CD4-positive, alpha-beta T cell (primary cell): ENCODE data around the gene HPCAL1. TPM values are rescaled to one million over a fixed set of nuclear protein-coding genes. Genes with fewer than 3 reads are reported as not detected.
A peak's percentile ranks its signal among the peaks of the same experiment; 100 is the strongest.

Experiments
- ATAC-seq: fragments of 200-7000 bp; cut with Tn5 transposase; one replicate; pipeline ENCODE4 v1.10.0; 2022; ENCODE audit warnings: mild to moderate bottlenecking; ENCODE audit not compliant: poor library complexity
- CTCF ChIA-PET: fragments of 350-600 bp; sonication (Branson Sonifier 250); formaldehyde crosslinking; loops from one replicate; lab custom pipeline; 2021; ENCODE audit warnings: antibody characterized with exemption, inconsistent platforms; lab: Charles Lee
- POLR2A ChIA-PET: fragments of 350-600 bp; sonication (Branson Sonifier 250); formaldehyde crosslinking; loops from one replicate; lab custom pipeline; 2021; ENCODE audit warnings: antibody characterized with exemption, inconsistent platforms; lab: Charles Lee
- DNase-seq, 14 experiments: peaks; one replicate each; pipeline ENCODE4 v3.0.0-alpha.2; 2013 to 2020; ENCODE audit warnings: mixed read lengths in 2 of 14
- H3K27ac ChIP-seq, 2 donors: one replicate each; pipeline versions ENCODE4 v1.5.1 to v1.7.0; 2013; ENCODE audit warnings: low read length in 2 of 2, low read depth in 1 of 2, mild to moderate bottlenecking in 1 of 2
- H3K27me3 ChIP-seq, 2 experiments: 1 replicate in 1 of 2; 2 replicates in 1 of 2; pipeline versions ENCODE4 v1.6.1 to v1.7.0; 2013; ENCODE audit warnings: low read length in 2 of 2, control low read depth in 1 of 2, mild to moderate bottlenecking in 1 of 2, moderate library complexity in 1 of 2; ENCODE audit not compliant: insufficient read depth in 2 of 2, control insufficient read depth in 1 of 2
- H3K36me3 ChIP-seq: one replicate; pipeline ENCODE4 v1.6.1; 2013; ENCODE audit warnings: low read length, control low read depth; ENCODE audit not compliant: insufficient read depth
- H3K4me1 ChIP-seq: one replicate; pipeline ENCODE4 v1.6.1; 2013; ENCODE audit warnings: low read length, control low read depth; ENCODE audit not compliant: insufficient read depth
- H3K4me3 ChIP-seq: one replicate; pipeline ENCODE4 v1.5.1; 2013; ENCODE audit warnings: mild to moderate bottlenecking, low read length, moderate library complexity
- H3K9me3 ChIP-seq, 2 experiments: 1 replicate in 1 of 2; 2 replicates in 1 of 2; pipeline versions ENCODE4 v1.6.1 to v1.7.0; 2013; ENCODE audit warnings: low read length in 2 of 2, mild to moderate bottlenecking in 2 of 2, control low read depth in 1 of 2, moderate library complexity in 1 of 2; ENCODE audit not compliant: control insufficient read depth in 1 of 2, insufficient read depth in 1 of 2
- H3K27ac Mint-ChIP-seq: one replicate; pipeline ENCODE4 v1.8.0; 2020; ENCODE audit warnings: mixed read lengths
- H3K27me3 Mint-ChIP-seq: one replicate; pipeline ENCODE4 v1.8.0; 2021; ENCODE audit warnings: mixed read lengths
- H3K36me3 Mint-ChIP-seq: one replicate; pipeline ENCODE4 v1.8.0; 2021; ENCODE audit warnings: low read depth, mixed read lengths
- H3K4me1 Mint-ChIP-seq: one replicate; pipeline ENCODE4 v1.8.0; 2021; ENCODE audit warnings: low read depth, mixed read lengths
- H3K4me3 Mint-ChIP-seq: one replicate; pipeline ENCODE4 v1.8.0; 2020; ENCODE audit warnings: mild to moderate bottlenecking, mixed read lengths
- H3K9me3 Mint-ChIP-seq: one replicate; pipeline ENCODE4 v1.8.0; 2020; ENCODE audit warnings: mixed read lengths
- intact Hi-C, 2 experiments: fragments of 100-400 bp; cut with DNase I in 1 of 2; cut with micrococcal nuclease in 1 of 2; formaldehyde crosslinking; loops; one replicate each; pipeline versions ENCODE4 v1.15.1 to v1.9.0; 2023 to 2025; cut with DNase I, micrococcal nuclease
- total RNA-seq, 174 experiments: library from RNA in 2 of 174; stranded (reverse) in 2 of 174; gene quantifications; one replicate each; pipeline ENCODE4 v1.2.3 and lab custom pipeline; 2021 to 2026
- TF ChIP-seq, protein P1 (sequence below): fragments of 200-600 bp; IDR thresholded peaks from one replicate; pipeline ENCODE4 v1.8.0; 2022; ENCODE audit warnings: antibody characterized with exemption, mild to moderate bottlenecking

HPCAL1 gene
- total RNA-seq, 2 experiments from 2014 or later: 24.9 to 27.9 TPM

DNA sequence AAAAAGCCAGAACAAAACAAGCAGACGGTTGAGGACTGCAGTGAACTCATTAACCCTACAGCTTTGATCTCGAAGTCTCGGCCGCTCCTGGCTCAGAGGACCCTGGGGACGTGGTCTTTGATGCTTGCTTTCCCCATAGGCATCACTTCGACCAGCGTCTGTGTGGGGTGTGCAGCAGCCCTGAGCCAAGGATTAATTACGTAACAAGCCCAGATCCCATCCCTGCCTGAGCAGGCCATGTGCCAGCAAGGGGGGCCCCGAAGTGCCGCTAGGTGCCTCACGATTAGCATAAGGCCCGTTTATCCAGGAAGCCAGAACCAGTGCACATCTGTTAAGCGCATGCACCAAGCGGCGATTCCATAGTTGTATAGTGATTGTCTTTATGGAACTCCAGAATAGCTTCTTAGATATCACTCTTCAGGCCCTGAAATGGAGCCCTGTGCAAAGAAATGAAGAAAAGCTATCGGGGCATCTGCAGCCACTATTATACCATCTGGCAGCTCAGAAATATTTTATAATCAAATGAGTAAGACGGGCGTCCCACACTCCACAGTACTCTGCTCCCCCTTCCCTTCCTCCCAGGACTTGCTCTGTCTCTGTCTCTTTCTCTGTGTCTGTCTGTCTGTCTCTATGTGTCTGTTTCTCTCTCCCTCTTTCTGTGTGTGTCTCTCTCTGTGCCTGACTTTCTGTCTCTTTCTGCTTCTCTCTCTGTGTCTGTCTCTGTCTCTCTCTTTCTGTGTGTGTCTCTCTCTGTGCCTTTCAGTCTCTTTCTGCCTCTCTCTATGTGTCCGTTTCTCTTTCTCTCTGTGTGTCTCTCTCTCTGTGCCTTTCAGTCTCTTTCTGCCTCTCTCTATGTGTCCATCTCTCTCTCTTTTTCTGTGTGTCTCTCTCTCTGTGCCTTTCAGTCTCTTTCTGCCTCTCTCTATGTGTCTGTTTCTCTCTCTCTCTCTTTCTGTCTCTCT is 41.7 kb downstream of the HPCAL1 start:
- Histone ChIP-seq H3K36me3 (peaks cover 8% of the 10 kb centered on the region), H3K4me3 (no peak overlapping the region), H3K9me3 (no peaks in the 10 kb centered on the region), H3K27ac (no peak overlapping the region), H3K27me3 (no peaks in the 10 kb centered on the region), H3K4me1 (peaks cover 79% of the 10 kb centered on the region)
- peaks cover 9% of the 10 kb centered on the region for H3K36me3 Mint-ChIP-seq
- TF ChIP-seq, protein P1, sequence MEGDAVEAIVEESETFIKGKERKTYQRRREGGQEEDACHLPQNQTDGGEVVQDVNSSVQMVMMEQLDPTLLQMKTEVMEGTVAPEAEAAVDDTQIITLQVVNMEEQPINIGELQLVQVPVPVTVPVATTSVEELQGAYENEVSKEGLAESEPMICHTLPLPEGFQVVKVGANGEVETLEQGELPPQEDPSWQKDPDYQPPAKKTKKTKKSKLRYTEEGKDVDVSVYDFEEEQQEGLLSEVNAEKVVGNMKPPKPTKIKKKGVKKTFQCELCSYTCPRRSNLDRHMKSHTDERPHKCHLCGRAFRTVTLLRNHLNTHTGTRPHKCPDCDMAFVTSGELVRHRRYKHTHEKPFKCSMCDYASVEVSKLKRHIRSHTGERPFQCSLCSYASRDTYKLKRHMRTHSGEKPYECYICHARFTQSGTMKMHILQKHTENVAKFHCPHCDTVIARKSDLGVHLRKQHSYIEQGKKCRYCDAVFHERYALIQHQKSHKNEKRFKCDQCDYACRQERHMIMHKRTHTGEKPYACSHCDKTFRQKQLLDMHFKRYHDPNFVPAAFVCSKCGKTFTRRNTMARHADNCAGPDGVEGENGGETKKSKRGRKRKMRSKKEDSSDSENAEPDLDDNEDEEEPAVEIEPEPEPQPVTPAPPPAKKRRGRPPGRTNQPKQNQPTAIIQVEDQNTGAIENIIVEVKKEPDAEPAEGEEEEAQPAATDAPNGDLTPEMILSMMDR: no peak
- peak overlapping the region; percentile 3 for H3K4me3 Mint-ChIP-seq
- ATAC-seq (no peak), DNase-seq (no peak)
- peak overlapping the region; percentile 48 for H3K27ac Mint-ChIP-seq
- ChIA-PET CTCF (interaction anchor here (0.7 kb wide), 1 partner anchor 48 kb away, joined by 4 read pairs; no protein-coding TSS in a partner anchor), POLR2A (interaction anchor here (1.1 to 1.5 kb wide), 2 partner anchors 12 to 91 kb away, joined by 3 to 6 read pairs; no protein-coding TSS in a partner anchor)
- intact Hi-C loops: no loop called here
- peaks cover 83% of the 10 kb centered on the region for H3K4me1 Mint-ChIP-seq
- H3K27me3 Mint-ChIP-seq: no peaks in the 10 kb centered on the region
- H3K9me3 Mint-ChIP-seq: no peaks in the 10 kb centered on the region

DNA sequence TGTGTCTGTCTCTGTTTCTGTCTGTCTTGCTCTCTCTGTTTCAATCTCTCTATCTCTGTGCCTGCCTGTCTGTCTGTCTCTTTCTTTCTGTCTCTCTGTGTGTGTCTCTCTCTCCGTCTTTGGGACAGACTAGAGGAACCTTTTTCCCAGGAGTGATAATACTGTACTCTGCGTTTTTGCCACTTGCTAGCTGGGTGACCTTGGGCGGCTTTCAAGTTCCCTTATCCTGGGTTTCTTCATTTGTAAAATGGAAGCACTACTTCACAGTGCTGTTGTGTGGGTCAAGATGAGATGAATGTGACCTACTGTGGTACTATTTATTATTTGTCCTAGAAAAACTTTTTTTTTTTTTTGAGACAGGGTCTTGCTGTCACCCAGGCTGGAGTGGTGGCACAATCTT is 42.4 kb downstream of the HPCAL1 start:
- DNase-seq (no peak), ATAC-seq (no peak)
- intact Hi-C loops: no loop called here
- Mint-ChIP-seq H3K4me1 (peaks cover 82% of the 10 kb centered on the region), H3K27me3 (no peaks in the 10 kb centered on the region), H3K27ac (peak overlapping the region; percentile 48), H3K36me3 (peaks cover 5% of the 10 kb centered on the region), H3K9me3 (no peaks in the 10 kb centered on the region), H3K4me3 (no peak overlapping the region)
- H3K4me3 ChIP-seq: no peak overlapping the region
- peaks cover 7% of the 10 kb centered on the region for H3K36me3 ChIP-seq
- POLR2A ChIA-PET: no interaction called here
- TF ChIP-seq, protein P1: no peak
- H3K9me3 ChIP-seq: no peaks in the 10 kb centered on the region
- H3K27me3 ChIP-seq: no peaks in the 10 kb centered on the region
- CTCF ChIA-PET: interaction anchor here (0.7 kb wide), 1 partner anchor 49 kb away, joined by 4 read pairs; no protein-coding TSS in a partner anchor
- peaks cover 71% of the 10 kb centered on the region for H3K4me1 ChIP-seq
- H3K27ac ChIP-seq: no peak overlapping the region

DNA sequence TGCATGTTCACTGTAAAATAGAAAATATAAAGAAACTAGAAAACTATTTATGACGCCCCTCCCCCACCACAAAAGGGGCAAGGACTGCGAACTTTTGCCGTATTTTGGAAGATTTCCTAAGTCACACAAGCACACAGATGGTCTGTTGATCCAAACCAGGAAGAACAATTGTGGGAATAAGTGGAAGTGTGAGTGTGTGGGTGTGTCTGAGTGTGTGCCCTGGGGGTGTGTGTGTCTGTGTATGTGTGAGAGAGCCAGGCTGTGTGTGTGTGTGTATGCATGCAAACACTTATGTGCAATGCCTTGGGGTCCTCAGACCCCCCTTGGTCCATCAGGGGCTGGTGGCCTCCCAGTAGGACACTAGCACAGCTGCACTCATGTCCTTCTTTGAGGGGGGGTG is 43.1 kb downstream of the HPCAL1 start:
- Histone ChIP-seq H3K9me3 (no peaks in the 10 kb centered on the region), H3K27ac (no peak overlapping the region), H3K36me3 (peaks cover 5% of the 10 kb centered on the region), H3K27me3 (no peaks in the 10 kb centered on the region), H3K4me3 (no peak overlapping the region), H3K4me1 (peaks cover 64% of the 10 kb centered on the region)
- TF ChIP-seq, protein P1: no peak
- no peak for ATAC-seq
- ChIA-PET POLR2A (no interaction called here), CTCF (no interaction called here)
- no peak for DNase-seq
- H3K4me3 Mint-ChIP-seq: no peak overlapping the region
- peaks cover 81% of the 10 kb centered on the region for H3K4me1 Mint-ChIP-seq
- no peaks in the 10 kb centered on the region for H3K9me3 Mint-ChIP-seq
- H3K36me3 Mint-ChIP-seq: peaks cover 4% of the 10 kb centered on the region
- peak overlapping the region; percentile 33 for H3K27ac Mint-ChIP-seq
- intact Hi-C loops: no loop called here
- H3K27me3 Mint-ChIP-seq: no peaks in the 10 kb centered on the region
